ENCODE data around the gene TRIM17.
"Not testable (repeated sequence)": the region's sequence is repeated elsewhere in the genome, so short reads cannot be mapped to it uniquely, and the experiment has no call there.

TRIM17 gene

DNA sequence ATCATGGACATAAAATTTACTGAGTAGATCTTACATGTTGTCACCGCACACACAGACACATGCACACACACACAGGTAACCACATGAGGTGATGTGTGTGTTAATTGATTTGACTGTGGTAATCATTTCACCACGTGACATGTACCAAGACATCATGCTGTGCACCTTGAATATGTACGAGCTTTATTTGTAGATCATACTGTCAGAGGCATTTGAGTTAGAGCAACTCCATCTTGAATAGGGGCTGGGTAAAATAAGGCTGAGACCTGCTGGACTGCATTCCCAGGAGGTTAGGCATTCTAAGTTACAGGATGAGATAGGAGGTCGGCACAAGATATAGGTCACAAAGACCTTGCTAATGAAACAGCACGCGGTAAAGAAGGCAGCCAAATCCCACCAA is 31.7 kb upstream of the TRIM17 start:
- DNase-seq = no peak

DNA sequence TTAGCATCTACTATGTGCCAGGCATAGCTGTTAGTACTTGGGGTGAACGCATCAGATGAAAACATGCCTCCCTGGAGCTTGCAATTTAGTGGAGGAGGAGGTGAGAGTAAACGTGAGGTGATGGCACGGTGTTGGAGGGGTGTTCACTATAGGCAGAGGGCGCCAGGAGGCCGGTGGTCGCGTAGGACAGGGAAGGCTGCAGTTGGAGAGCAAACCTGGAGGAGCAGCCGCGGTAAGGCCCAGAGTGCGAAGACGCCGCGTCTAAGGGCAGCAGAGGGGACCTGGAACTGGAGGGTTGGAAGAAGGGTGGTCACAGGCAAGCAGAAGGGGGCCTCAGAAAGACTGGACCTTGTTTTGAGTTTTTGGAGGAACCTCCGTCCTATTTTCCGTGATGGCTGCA is 30.2 kb upstream of the TRIM17 start:
- DNase-seq = no peak

GRCh38 chr1:228445843-228446650 is 29.4 kb upstream of the TRIM17 start:
- peak; percentile 74 for DNase-seq

- no peak for DNase-seq
Observed at GRCh38 chr1:228445490-228445842, 28.8 kb upstream of the TRIM17 start.

- no peak for DNase-seq
Observed at GRCh38 chr1:228443395-228443794, 26.7 kb upstream of the TRIM17 start.

DNA sequence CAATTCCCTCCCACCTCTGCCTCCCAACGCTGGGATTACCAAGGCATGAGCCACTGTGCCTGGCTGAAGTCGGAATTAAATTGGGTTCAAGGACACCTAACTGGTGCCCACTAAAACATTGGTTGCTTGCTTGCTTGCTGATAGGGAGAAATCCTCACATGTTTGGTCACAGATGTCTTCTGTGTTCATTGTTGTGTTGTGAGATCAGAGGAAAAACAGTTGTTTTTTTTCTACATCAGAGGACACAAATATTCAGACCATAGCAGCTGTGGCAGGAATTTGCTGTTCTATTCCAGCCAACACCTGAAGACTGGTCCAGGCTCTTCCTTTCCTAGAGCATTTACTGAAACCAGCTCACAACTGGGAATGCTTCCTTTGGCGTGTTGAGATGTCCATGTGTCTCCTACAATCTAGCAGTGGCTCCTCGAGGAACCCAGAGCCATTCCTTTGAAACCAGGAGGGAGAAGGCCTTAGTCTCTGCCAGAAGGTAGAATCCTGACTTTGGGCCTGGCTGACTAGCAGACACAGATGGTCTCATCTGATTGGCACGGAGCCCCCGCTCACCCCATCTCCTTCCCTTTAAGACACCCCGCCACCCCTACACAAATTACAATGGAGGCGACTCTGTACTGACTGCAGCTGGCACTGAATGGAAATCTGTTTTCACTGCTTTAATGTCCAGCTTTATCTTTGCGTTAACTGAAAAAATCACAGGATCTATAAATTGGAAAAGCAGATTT is 24.3 kb upstream of the TRIM17 start:
- DNase-seq = no peak

DNA sequence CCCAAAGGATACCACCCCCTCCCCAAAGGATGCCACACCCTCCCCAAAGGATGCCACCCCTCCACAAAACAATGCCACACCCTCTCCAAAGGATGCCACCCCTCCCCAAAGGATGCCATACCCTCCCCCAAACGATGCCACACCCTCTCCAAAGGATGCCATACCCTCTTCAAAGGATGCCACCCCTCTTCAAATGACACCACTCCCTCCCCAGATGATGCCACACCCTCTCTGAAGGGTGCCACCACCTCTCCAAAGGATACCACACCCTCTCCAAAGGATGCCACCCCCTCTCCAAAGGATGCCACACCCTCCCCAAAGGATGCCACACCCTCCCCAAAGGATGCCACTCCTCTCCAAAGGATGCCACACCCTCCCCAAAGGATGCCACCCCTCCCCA is 21.6 kb upstream of the TRIM17 start:
- no peak for DNase-seq

GRCh38 chr1:228437424-228437962 is 20.8 kb upstream of the TRIM17 start:
- no peak for DNase-seq

DNA sequence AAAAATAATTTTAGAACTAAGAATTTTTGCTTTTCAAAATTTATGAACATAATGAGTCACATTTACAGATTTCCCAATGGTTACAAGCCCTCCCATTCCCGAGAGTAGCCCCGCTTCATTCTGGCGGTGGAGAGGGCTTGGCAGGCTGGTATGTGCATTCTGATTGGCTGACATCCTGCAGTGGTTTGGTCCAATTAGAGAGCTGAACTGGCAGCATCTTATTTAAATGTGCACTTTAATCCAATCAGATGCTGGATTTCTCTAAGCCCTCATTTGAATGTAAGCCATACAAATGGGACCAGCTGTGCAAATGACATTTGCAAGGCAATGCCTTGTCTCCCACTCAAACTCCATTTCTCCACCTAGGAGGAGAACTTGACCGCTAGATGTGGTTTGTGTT is 18.0 kb upstream of the TRIM17 start:
- no peak for DNase-seq

GRCh38 chr1:228433337-228434053 is 16.8 kb upstream of the TRIM17 start:
- not testable (repeated sequence) for DNase-seq

- DNase-seq = no peak
Observed at GRCh38 chr1:228430243-228430642, 13.6 kb upstream of the TRIM17 start.

GRCh38 chr1:228429698-228430097 is 13.0 kb upstream of the TRIM17 start:
- DNase-seq = no peak

DNA sequence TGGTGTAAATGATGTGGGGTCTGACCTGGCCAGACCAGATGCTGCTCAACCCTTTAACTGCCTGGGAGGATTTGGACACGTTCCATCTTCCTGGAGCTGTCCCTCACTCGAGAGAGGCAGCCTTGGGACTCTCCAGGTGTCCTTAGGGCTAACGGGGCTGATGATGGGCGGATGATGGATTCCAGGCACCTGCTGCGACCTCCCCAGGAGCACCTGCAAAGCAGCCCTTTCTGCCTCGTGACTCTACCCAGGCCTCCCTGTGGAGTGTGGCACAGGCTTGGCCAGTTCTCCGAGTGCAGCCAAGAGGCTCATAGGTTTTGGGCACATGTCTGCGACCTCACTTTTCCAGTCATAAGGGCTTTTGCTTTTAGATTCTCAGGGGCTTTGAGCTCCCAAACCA is 12.3 kb upstream of the TRIM17 start:
- no peak for DNase-seq

DNA sequence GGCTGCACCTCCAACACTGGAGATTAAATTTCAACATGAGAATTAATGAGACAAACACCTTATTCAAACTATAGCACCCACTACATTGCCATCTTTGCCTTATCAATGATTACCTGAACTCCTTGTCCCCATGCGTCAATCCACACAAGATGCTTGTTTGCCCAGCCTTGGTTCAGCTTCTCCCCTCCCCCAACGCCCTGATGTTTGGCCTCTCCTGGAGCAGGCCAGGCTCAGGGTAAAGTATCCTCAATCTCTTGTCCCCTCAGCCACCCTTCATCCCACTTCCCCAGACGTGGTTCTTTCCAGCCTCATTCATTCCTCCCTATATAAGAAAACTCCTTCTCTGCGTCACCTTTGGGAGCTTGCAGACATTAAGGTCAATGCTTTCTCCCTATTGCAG is 11.8 kb upstream of the TRIM17 start:
- no peak for DNase-seq

DNA sequence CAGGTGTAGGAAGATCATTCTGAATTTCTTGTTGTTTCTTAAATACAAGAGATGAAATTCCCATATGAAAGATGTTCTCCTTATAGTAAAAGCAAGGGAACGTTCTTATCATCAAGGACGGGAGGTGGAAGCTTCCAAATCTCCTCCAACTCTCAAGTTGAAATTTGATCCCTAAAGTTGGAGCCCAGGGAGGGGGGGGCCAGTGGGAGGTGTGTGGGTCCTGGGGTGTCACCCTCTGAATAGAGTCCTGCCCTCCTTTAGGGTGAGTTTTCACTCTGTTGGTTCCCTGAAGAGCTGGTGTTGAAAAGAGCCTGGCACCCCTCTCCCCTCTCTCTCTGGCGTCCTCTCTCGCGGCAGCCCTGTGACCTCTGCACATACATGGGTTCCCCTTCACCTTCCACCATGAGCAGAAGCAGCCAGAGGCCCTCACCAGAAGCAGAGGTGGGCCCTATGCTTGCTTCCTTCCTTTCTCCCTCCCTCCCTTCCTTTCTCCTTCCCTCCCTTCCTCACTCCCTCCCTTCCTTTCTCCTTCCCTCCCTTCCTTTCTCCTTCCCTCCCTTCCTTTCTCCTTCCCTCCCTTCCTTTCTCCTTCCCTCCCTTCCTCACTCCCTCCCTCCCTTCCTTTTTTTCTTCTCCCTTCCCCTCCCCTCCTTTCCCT is 10.0 kb upstream of the TRIM17 start:
- no peak for DNase-seq

- no peak for DNase-seq
Observed at GRCh38 chr1:228424685-228425660, 8.3 kb upstream of the TRIM17 start.

GRCh38 chr1:228423404-228424053 is 6.9 kb upstream of the TRIM17 start:
- DNase-seq = no peak

DNA sequence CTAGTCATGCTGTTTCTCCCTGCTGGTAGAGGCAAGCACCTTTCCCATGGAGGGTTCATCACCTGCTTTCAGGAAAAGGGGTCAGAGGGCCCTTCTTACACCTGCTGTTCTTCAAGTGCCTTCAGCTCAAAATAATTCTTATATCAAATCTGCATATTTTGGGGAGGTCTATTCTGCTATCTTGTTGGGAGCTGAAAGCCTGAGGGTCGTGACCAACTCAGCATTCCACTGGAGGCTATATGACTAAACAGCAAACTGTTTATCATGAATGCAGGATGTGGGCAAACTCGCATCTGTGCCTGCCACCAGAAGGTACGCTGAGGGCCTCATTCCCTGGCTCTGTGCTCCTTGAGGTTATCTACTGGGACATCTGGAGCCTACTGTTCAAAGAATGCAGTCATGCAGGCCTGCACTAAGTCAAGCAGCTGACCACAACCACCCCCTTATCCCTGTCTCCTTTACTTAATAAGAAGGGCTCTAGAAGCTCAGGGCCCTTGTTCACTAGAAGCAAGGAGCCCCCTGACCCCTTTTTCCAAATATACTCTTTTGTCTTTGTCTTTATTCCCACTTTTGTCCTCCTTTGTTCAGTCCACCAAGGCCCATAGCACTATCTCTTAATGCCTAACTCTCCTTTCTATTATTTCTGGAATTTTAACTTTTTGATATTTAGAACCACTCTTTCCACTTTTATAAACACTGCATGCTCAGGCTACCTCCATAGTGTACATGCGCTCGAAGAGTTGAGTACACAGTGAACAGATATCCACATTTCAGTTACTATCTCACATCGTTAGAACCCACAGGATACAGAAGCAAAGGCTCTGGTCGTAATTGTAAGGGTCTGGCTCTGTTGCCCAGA is 4.5 kb upstream of the TRIM17 start:
- no peak for DNase-seq

DNA sequence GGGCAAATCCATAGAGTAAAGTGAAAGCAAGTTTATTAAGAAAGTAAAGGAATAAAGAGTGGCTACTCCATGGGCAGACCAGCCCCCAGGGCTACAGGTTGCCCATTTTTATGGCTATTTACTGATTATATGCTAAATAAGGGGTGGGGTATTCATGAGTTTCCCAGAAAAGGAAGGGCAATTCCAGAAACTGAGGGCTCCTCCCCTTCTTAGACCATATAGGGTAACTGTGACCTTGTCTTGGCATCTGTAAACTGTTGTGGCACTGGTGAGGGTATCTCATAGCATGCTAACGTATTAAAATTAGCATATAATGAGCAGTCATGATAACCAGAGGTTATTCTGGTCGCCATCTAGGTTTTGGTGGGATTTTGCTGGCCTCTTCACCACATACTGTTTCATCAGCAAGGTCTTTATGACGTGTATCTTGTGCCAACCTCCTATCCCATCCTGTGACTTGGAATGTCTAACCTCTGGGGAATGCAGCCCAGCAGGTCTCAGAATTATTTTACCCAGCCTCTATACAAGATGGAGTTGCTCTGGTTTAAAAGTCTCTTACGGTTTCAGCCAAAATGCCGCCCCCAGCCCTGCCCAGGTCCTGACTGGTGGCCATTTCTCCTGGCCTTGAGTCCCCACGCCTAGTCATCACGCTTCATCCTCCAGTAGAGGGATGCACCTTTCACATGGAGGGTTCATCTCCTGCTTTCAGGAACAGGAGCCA is 982 bp upstream of the TRIM17 start:
- DNase-seq = no peak

- DNase-seq = no peak
Observed at GRCh38 chr1:228417061-228417460, 400 bp upstream of the TRIM17 start.
